Keratinocyte (primary cell): ENCODE data around the gene TSSK1B. TPM values are rescaled to one million over a fixed set of nuclear protein-coding genes. Genes with fewer than 3 reads are reported as not detected.

Experiments used
- DNase-seq: peaks from one replicate; pipeline ENCODE4 v3.0.0-alpha.2; 2011; ENCODE audit warnings: low read depth, missing footprints, low spot score
- FAIRE-seq: peaks from 2 replicates; lab custom pipeline; 2011; peaks lifted over from hg19 to GRCh38; lab: Jason Lieb, UNC
- H2AFZ ChIP-seq: 2 replicates; pipeline ENCODE4 v1.6.0; 2012; ENCODE audit warnings: low read length, control low read depth, inconsistent platforms; ENCODE audit not compliant: control insufficient read depth
- H3K27ac ChIP-seq: 2 replicates; pipeline ENCODE4 v1.5.1; 2011; ENCODE audit warnings: low read length; ENCODE audit not compliant: control insufficient read depth, insufficient read depth
- H3K27me3 ChIP-seq: 3 replicates; pipeline ENCODE4 v1.6.0; 2011; ENCODE audit warnings: low read length; ENCODE audit not compliant: control insufficient read depth, insufficient read depth; ENCODE audit errors: extremely low read depth
- H3K36me3 ChIP-seq, 2 experiments: 2 replicates in 1 of 2; 3 replicates in 1 of 2; pipeline ENCODE4 v1.5.1; 2011; ENCODE audit warnings: low read length in 2 of 2, mild to moderate bottlenecking in 1 of 2; ENCODE audit not compliant: control insufficient read depth in 2 of 2, insufficient read depth in 2 of 2; ENCODE audit errors: extremely low read depth in 1 of 2
- H3K4me1 ChIP-seq: 3 replicates; pipeline ENCODE4 v1.5.1; 2011; ENCODE audit warnings: low read length; ENCODE audit not compliant: control insufficient read depth, insufficient read depth; ENCODE audit errors: extremely low read depth
- H3K4me2 ChIP-seq: 3 replicates; pipeline ENCODE4 v1.6.0; 2011; ENCODE audit warnings: low read depth, low read length; ENCODE audit not compliant: control insufficient read depth, insufficient read depth; ENCODE audit errors: extremely low read depth
- H3K4me3 ChIP-seq, 3 experiments: fragments of 200-600 bp in 1 of 3; sonication (generic) in 1 of 3; 2 replicates in 2 of 3; 3 replicates in 1 of 3; pipeline ENCODE4 v1.5.1; 2011 to 2016; ENCODE audit warnings: low read length in 3 of 3, mild to moderate bottlenecking in 3 of 3, control low read depth in 2 of 3, inconsistent platforms in 1 of 3, low read depth in 1 of 3, mixed read lengths in 1 of 3, mixed run types in 1 of 3, moderate library complexity in 1 of 3; ENCODE audit not compliant: control insufficient read depth in 2 of 3, insufficient read depth in 2 of 3; ENCODE audit errors: extremely low read depth in 1 of 3
- H3K79me2 ChIP-seq: 2 replicates; pipeline ENCODE4 v1.6.0; 2012; ENCODE audit warnings: low read length; ENCODE audit not compliant: control insufficient read depth, insufficient read depth
- H3K9ac ChIP-seq: 3 replicates; pipeline ENCODE4 v1.6.0; 2011; ENCODE audit warnings: low read length; ENCODE audit not compliant: control insufficient read depth, insufficient read depth; ENCODE audit errors: extremely low read depth
- H3K9me1 ChIP-seq: 3 replicates; pipeline ENCODE4 v1.6.0; 2011; ENCODE audit warnings: low read length; ENCODE audit not compliant: control insufficient read depth, insufficient read depth; ENCODE audit errors: extremely low read depth
- H3K9me3 ChIP-seq: 2 replicates; pipeline ENCODE4 v1.5.1; 2012; ENCODE audit warnings: low read depth, low read length; ENCODE audit not compliant: control insufficient read depth
- H4K20me1 ChIP-seq: 3 replicates; pipeline ENCODE4 v1.6.0; 2011; ENCODE audit warnings: low read length; ENCODE audit not compliant: control insufficient read depth, insufficient read depth; ENCODE audit errors: extremely low read depth
- CTCF ChIP-seq, 3 experiments: IDR thresholded peaks in 1 of 3; conservative IDR thresholded peaks in 1 of 3; optimal IDR thresholded peaks in 1 of 3; 2 replicates in 2 of 3; 3 replicates in 1 of 3; pipeline versions ENCODE3 to v1.5.1; 2011; ENCODE audit warnings: low read length in 3 of 3, mild to moderate bottlenecking in 3 of 3, moderate library complexity in 2 of 3, control low read depth in 1 of 3, inconsistent platforms in 1 of 3; ENCODE audit not compliant: insufficient read depth in 2 of 3; ENCODE audit errors: extremely low read depth in 1 of 3
- EZH2 ChIP-seq: IDR thresholded peaks from one replicate; pipeline ENCODE4 v1.6.1; 2012; ENCODE audit warnings: inconsistent platforms, mild to moderate bottlenecking, low read length, moderate library complexity
- dilution Hi-C: fragments of 300-500 bp; cut with MboI; formaldehyde crosslinking; loops from one replicate; pipeline ENCODE4 v1.7.0; 2020; ENCODE audit warnings: low sequenced_read_pairs; ENCODE audit not compliant: extremely low pct_ligation_motif_present
- polyA plus RNA-seq, 5 experiments: library from polyadenylated mRNA; depleted of rRNA in 3 of 5; stranded (reverse) in 3 of 5; stranded (forward) in 1 of 5; unstranded in 1 of 5; fragments of >200 nt; gene quantifications; 1 replicate in 1 of 5; 2 replicates in 3 of 5; 3 replicates in 1 of 5; pipeline versions ENCODE4 v1.2.1 to v1.2.3, GENCODE V29; 2011 to 2012; ENCODE audit warnings: missing spikeins in 2 of 5, low read depth in 1 of 5, low replicate concordance in 1 of 5

TSSK1B gene
- polyA plus RNA-seq, 1 donor (not counting 4 experiments of a cell fraction or from before 2014, with no cell fraction given), result 0.07 TPM

GRCh38 chr5:113427871-113428574, 6.8 kb downstream of the TSSK1B start:
- Histone ChIP-seq H2AFZ (peak overlapping the region; percentile 2), H4K20me1 (no peaks in the 10 kb centered on the region), H3K27me3 (no peaks in the 10 kb centered on the region), H3K9ac (peak overlapping the region; percentile 34), H3K4me2 (peak overlapping the region; percentile 65), H3K9me1 (no peaks in the 10 kb centered on the region), H3K79me2 (no peaks in the 10 kb centered on the region), H3K4me3 (peak overlapping the region in 1 of 3 experiments; percentile 11), H3K27ac (peak overlapping the region; percentile 67), H3K4me1 (peaks cover 31% of the 10 kb centered on the region), H3K36me3 (no peaks in the 10 kb centered on the region), H3K9me3 (no peaks in the 10 kb centered on the region)
- peak; percentile 24 to 31 (median 26) for TF ChIP-seq CTCF (optimal IDR thresholded peaks at IDR 0.05 in 1 of 3, IDR thresholded peaks at IDR 0.05 in 1 of 3, conservative IDR thresholded peaks at IDR 0.05 in 1 of 3; ENCODE audit: extremely low read depth in 1 of 3, insufficient read depth in 2 of 3, low read length in 3 of 3)
- no peak for TF ChIP-seq EZH2
- peak; percentile 53 for DNase-seq
- peak; percentile 88 for FAIRE-seq
- dilution Hi-C loops, result no loop called here

- FAIRE-seq, result peak; percentile 36
- peaks cover 31% of the 10 kb centered on the region for H3K4me1 ChIP-seq
- peak overlapping the region; percentile 58 for H3K27ac ChIP-seq
- H2AFZ ChIP-seq, result peak overlapping the region; percentile 58
- H3K79me2 ChIP-seq, result no peaks in the 10 kb centered on the region
- DNase-seq, result no peak
- no peaks in the 10 kb centered on the region for H3K9me3 ChIP-seq
- no peaks in the 10 kb centered on the region for H3K9me1 ChIP-seq
- H4K20me1 ChIP-seq, result no peaks in the 10 kb centered on the region
- TF ChIP-seq CTCF (optimal IDR thresholded peaks at IDR 0.05 in 1 of 3, IDR thresholded peaks at IDR 0.05 in 1 of 3, conservative IDR thresholded peaks at IDR 0.05 in 1 of 3; ENCODE audit: extremely low read depth in 1 of 3, insufficient read depth in 2 of 3, low read length in 3 of 3), result no peak
- TF ChIP-seq EZH2, result no peak
- dilution Hi-C loops, result no loop called here
- H3K9ac ChIP-seq, result peak overlapping the region; percentile 19
- peak overlapping the region; percentile 71 for H3K4me2 ChIP-seq
- H3K36me3 ChIP-seq, result no peaks in the 10 kb centered on the region
- H3K4me3 ChIP-seq, result peak overlapping the region in 2 of 3 experiments; percentile 3 to 11
- no peaks in the 10 kb centered on the region for H3K27me3 ChIP-seq
These were observed 8.9 kb downstream of the TSSK1B start for GRCh38 chr5:113425909-113426308.
